Neural progenitor cell (in vitro differentiated cells): ENCODE results near the gene EHD4.

Experiments used
- EZH2 ChIP-seq: fragments of 200-600 bp; sonication (generic); IDR thresholded peaks from 2 replicates; pipeline ENCODE4 v1.6.1; 2017; ENCODE audit warnings: antibody characterized with exemption, mild to moderate bottlenecking, moderate library complexity
- EZH2phosphoT487 ChIP-seq: fragments of 200-600 bp; sonication (generic); IDR thresholded peaks from 2 replicates; pipeline ENCODE4 v1.6.1; 2017; ENCODE audit warnings: antibody characterized with exemption
- TF ChIP-seq, protein P1 (sequence below): fragments of 200-600 bp; sonication (generic); IDR thresholded peaks from 2 replicates; pipeline ENCODE4 v1.5.1; 2017; ENCODE audit warnings: antibody characterized with exemption, mild to moderate bottlenecking

DNA sequence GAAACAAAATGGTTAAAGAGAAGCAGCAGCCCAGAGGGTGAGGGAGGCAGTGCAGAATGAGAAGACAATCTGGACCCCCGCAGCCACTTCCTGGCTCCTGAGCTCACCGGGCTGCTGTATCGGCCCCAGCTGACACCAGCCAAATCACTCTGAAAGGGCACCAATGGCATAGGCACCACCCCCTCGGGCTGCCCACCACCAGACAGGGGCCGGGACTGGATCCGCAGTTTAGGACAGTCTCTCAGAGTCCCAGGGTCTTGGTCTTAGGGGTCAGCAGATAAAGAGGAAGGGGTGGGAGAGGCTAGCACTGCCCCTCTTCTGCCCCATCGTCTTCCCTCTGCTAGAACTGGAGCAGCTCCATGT lies 17.9 kb upstream of the EHD4 start:
- TF ChIP-seq, protein P1, sequence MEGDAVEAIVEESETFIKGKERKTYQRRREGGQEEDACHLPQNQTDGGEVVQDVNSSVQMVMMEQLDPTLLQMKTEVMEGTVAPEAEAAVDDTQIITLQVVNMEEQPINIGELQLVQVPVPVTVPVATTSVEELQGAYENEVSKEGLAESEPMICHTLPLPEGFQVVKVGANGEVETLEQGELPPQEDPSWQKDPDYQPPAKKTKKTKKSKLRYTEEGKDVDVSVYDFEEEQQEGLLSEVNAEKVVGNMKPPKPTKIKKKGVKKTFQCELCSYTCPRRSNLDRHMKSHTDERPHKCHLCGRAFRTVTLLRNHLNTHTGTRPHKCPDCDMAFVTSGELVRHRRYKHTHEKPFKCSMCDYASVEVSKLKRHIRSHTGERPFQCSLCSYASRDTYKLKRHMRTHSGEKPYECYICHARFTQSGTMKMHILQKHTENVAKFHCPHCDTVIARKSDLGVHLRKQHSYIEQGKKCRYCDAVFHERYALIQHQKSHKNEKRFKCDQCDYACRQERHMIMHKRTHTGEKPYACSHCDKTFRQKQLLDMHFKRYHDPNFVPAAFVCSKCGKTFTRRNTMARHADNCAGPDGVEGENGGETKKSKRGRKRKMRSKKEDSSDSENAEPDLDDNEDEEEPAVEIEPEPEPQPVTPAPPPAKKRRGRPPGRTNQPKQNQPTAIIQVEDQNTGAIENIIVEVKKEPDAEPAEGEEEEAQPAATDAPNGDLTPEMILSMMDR = no peak
- TF ChIP-seq EZH2 = no peak
- TF ChIP-seq EZH2phosphoT487 = no peak
